NCI-H2171 treated with DMSO at 0.1 percent for 48 hours (cell line): ENCODE results near the gene CHAF1A.

Source experiments
- DNase-seq: peaks from one replicate; lab custom pipeline; 2025; lab: John Stamatoyannopoulos, UW

CHAF1A gene

DNA sequence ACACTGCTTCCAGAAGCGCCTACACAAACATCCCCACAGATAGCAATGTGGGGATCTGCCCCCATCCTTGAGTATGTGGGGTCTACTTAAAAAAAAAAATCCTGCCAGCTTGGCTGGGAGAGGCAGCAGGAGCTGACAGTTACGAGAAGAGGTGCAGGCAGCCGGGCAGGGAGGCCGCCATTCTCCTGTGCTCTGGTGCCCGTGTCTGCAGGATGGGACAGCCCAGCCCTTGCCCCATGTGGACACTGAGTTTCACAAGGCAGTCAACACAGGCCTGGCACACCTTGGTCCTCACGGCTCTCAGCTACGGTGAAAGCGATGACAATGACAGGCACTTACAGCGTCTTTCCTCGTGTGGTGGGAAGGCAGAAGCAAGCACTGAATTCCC, 35.1 kb upstream of the CHAF1A start:
- no peak for DNase-seq

- DNase-seq: no peak
These were observed 34.7 kb upstream of the CHAF1A start for GRCh38 chr19:4367781-4368127.

- DNase-seq: no peak
These were observed 34.2 kb upstream of the CHAF1A start for GRCh38 chr19:4368128-4368820.

- no peak for DNase-seq
These were observed 33.1 kb upstream of the CHAF1A start for GRCh38 chr19:4369109-4369887.

- peak; percentile 74 for DNase-seq
These were observed 32.6 kb upstream of the CHAF1A start for GRCh38 chr19:4369888-4370260.

DNA sequence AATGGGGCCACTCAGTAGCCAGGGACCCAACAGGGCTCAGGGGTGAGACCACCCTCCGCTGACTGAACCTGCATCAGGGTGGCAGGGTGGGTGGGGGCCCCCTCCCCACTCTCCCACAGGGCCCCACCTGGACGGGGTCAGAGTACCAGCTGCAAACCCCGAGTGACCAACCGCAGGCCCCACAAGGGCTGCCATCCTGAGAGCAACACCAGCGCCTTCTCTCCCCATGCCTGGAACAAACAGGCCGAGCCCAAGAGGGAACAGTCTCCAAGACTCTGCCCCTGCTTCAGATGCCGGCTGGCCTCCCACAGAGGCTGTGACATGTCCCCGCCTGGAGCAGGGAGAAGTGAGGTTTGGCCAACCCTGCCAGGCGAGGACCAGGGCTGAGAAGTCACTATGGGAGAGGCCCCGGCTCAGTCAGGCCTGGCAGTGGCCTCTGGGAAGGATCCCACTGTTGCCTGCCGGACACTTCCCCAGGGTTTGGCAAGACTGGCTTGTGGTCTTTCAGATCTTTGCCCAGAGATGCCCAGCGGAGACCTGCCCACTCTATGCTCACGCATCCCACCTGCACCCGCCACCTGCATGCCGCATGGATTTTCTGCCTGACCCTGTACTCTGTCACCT, 31.9 kb upstream of the CHAF1A start:
- DNase-seq: no peak

- peak; percentile 69 for DNase-seq
These were observed 30.9 kb upstream of the CHAF1A start for GRCh38 chr19:4371247-4372164.

DNA sequence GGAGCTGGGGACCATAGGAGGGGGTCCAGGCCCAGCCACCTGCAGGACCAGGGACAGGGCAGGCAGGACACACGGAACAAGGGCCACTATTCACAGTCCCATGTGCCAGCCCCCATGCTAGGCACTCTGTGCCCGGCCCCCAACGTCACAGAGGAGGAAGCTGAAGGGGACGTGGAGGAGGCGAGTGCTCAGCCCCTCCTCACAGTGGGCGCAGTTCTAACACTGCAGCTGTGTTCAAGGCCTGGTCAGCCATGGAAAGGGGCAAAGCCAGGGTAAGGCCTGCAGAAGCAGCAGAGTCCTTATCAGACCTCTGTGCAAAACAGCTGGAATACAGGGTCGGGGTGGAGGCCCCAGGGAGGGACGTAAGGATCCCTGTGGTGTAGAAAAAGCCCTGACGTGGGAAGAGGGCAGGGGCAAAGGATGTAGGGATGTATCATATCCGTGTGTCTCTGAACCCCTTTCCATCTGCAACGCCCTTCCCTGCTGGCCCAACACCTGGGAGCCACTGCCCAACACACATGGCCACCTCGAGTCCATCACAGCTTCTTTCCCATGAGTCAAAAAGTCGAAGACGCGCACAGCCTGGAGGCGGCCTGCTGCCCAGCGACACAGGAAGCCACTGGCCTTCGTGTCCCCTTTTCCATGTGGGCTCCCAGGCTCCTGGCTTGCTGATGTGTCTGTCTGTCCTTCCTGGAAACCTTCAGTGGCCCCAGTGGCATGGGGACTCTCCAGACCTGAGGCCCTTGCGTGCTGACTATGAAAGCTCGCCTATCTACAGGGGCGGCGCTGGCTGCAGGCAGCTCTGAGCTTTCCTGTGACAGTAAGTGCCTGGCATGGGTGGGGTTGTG, 30.1 kb upstream of the CHAF1A start:
- no peak for DNase-seq

GRCh38 chr19:4373013-4373367, 29.4 kb upstream of the CHAF1A start:
- no peak for DNase-seq

GRCh38 chr19:4373601-4374497, 28.6 kb upstream of the CHAF1A start:
- DNase-seq: no peak

DNA sequence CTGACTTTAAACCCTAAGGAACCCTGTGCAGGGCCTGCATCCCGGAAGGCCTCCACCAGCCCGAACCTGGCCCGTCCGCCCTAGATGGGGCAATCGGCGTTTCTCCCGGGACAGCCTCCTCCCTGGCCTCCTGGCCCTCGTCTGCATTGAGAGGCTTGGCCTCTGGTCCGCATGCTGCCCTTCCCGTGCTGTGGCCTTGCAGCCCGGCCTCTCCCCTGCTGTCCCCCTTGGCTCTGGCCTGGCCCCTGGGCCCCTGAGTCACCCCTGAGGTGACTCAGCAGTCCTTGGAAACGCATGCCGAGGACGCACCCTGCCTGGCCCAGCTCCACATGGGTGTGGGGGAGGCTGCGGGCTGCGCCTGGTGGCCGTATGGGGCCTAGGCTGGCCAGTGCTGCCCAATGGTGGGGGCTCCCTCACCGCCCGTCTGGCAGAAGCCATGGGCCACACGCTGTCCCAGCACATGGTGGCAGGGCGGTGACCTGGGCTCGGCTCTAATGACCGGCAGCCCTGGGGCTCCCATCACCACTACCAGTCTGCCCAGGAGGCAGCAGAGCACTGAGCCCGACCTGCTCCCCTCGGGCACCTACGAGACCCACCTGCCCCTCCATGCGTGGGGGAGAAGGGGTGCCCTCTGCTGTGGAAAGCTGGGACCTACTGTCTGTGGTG, 27.8 kb upstream of the CHAF1A start:
- no peak for DNase-seq

GRCh38 chr19:4375164-4376027, 27.0 kb upstream of the CHAF1A start:
- DNase-seq: peak; percentile 85

GRCh38 chr19:4376028-4376670, 26.3 kb upstream of the CHAF1A start:
- DNase-seq: no peak

DNA sequence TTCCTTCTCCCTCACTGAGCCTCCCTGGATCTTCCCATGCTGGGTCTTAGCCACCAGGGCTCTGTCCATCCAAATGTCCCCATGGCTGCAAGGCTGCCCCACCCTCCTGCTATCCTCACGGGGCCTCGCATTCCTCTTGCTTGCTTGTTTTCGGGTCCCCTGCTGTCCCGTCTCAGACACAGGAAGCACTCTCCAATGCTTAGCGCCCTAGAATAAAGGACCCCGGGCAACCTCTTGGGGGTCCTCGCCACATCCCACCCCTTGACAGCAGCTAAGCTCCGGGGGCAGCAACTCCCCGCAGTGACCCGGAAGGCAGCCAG, 25.8 kb upstream of the CHAF1A start:
- DNase-seq: no peak

GRCh38 chr19:4376991-4377781, 25.3 kb upstream of the CHAF1A start:
- DNase-seq: no peak

- no peak for DNase-seq
These were observed 23.6 kb upstream of the CHAF1A start for GRCh38 chr19:4378886-4379285.

DNA sequence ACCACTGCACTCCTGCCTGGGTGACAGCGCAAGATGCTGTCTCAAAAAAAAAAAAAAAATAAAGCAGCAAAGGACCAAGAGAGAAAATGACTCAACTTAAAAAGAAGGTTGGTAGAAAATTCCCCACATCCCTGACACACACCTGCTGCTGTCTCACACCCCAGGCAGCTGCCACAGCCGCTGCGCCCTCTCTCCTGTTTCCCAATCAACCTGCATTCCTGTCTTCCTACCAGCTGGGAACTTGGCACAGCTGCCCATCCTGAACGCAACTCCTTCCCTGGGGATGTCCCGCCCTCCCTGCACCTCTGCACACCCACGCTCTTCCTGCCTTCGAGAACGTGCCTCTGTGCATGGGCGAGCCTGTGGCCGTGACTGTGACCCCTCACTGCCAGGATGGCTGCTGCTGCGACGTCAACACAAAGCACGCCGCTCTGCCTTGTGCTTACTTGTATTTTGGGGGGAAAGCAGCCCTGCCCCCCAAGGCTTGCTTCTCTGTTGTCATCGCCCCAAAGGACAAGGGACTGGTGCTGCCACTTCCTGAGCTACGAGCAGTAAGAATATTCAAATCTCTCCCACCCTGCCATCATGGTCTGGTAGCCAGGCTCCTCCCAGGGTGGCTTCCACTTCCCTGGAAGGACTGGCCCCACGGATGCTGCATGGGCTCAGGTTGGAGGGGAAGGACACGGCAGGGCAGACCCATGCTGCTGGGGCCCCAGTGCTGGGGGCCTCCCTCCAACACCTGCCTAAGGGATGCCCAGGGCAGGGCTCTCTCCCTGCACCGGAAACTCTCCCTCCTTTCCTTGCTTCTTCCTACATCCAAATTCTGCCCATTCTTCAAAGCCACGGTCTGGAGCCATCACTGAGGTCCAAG, 22.8 kb upstream of the CHAF1A start:
- DNase-seq: peak; percentile 95
